ENCODE data around the gene FBXL7.

GRCh38 chr5:15604986-15605385, 105.0 kb downstream of the FBXL7 start:
- TF ChIP-seq CTCF (IDR thresholded peaks at IDR 0.05; ENCODE audit: low read depth, low read length) (no peak), EZH2phosphoT487 (IDR thresholded peaks at IDR 0.05; ENCODE audit: low read depth) (no peak)

Measured in OCI-LY3 (cell line).